HepG2 (cell line): ENCODE results near the gene NELL1. TPM values are rescaled to one million over a fixed set of nuclear protein-coding genes. Genes with fewer than 3 reads are reported as not detected.

Source experiments
- ATAC-seq: fragments of 200-7000 bp; cut with Tn5 transposase; 3 replicates; pipeline ENCODE4 v1.9.1; 2020; ENCODE audit warnings: mild to moderate bottlenecking, moderate library complexity
- BruUV-seq: library from RNA; stranded (reverse); fragments of 400-500 nt; replicated peaks from 2 replicates; lab custom pipeline; 2021; lab: Mats Ljungman, UMichigan
- CTCF ChIA-PET: fragments of 300-600 bp; formaldehyde crosslinking; extraction: SDS; loops from one replicate; lab custom pipeline; 2021; ENCODE audit warnings: low total read pairs, inconsistent platforms, low intra/inter-chr PET ratio; lab: Yijun Ruan, JAX
- POLR2A ChIA-PET: fragments of 350-600 bp; sonication (Branson Sonifier 250); formaldehyde crosslinking; loops from one replicate; lab custom pipeline; 2020; ENCODE audit warnings: antibody characterized with exemption, inconsistent platforms; lab: Yijun Ruan, JAX
- DNase-seq: peaks from one replicate; pipeline ENCODE4 v3.0.0-alpha.2; 2015; ENCODE audit warnings: low spot score
- FAIRE-seq: peaks from 3 replicates; lab custom pipeline; 2011; peaks lifted over from hg19 to GRCh38; lab: Jason Lieb, UNC
- H2AFZ ChIP-seq: one replicate; pipeline ENCODE4 v1.6.1; 2011; ENCODE audit warnings: low read length, inconsistent platforms
- H3K27ac ChIP-seq: fragments of 300-600 bp; 3 replicates; pipeline ENCODE4 v1.8.0; 2011; ENCODE audit warnings: mixed run types, mild to moderate bottlenecking, mixed read lengths, low read length, inconsistent platforms; ENCODE audit not compliant: insufficient read depth; ENCODE audit errors: extremely low read length
- H3K27me3 ChIP-seq, 2 experiments: fragments of 200-600 bp in 1 of 2; 2 replicates in 1 of 2; 3 replicates in 1 of 2; pipeline versions ENCODE4 v1.6.0 to v1.8.0; 2011; ENCODE audit warnings: low read length in 2 of 2, mild to moderate bottlenecking in 2 of 2, moderate library complexity in 2 of 2, inconsistent platforms in 1 of 2; ENCODE audit not compliant: insufficient read depth in 2 of 2, control insufficient read depth in 1 of 2
- H3K36me3 ChIP-seq, 2 experiments: fragments of 200-600 bp in 1 of 2; replicated peaks in 1 of 2; 2 replicates in 1 of 2; 3 replicates in 1 of 2; pipeline versions ENCODE4 v1.5.1 to v1.8.0; 2011; ENCODE audit warnings: low read length in 2 of 2, inconsistent platforms in 1 of 2; ENCODE audit not compliant: insufficient read depth in 2 of 2, control insufficient read depth in 1 of 2
- H3K4me1 ChIP-seq: 2 replicates; pipeline ENCODE4 v1.5.1; 2012; ENCODE audit warnings: low read length, inconsistent platforms; ENCODE audit not compliant: insufficient read depth
- H3K4me2 ChIP-seq: 2 replicates; pipeline ENCODE4 v1.6.0; 2011; ENCODE audit warnings: low read depth, low read length, inconsistent platforms
- H3K4me3 ChIP-seq, 3 experiments: fragments of 200-600 bp in 1 of 3; sonication (generic), shearing (Covaris generic) in 1 of 3; replicated peaks in 1 of 3; 2 replicates each; pipeline ENCODE4 v1.5.1; 2011 to 2016; ENCODE audit warnings: low read length in 3 of 3, inconsistent platforms in 2 of 3, low read depth in 2 of 3, mild to moderate bottlenecking in 2 of 3, control low read depth in 1 of 3, mixed read lengths in 1 of 3; ENCODE audit not compliant: insufficient read depth in 1 of 3
- H3K79me2 ChIP-seq: one replicate; pipeline ENCODE4 v1.6.1; 2011; ENCODE audit warnings: low read length, inconsistent platforms; ENCODE audit not compliant: insufficient read depth
- H3K9ac ChIP-seq: 2 replicates; pipeline ENCODE4 v1.6.0; 2011; ENCODE audit warnings: mild to moderate bottlenecking, low read depth, low read length, inconsistent platforms; ENCODE audit not compliant: insufficient read depth
- H3K9me3 ChIP-seq: 2 replicates; pipeline ENCODE4 v1.5.1; 2012; ENCODE audit warnings: mild to moderate bottlenecking, low read length
- H4K20me1 ChIP-seq: 2 replicates; pipeline ENCODE4 v1.6.0; 2011; ENCODE audit warnings: inconsistent platforms, mild to moderate bottlenecking, low read length, moderate library complexity; ENCODE audit not compliant: insufficient read depth
- DNMT3B ChIP-seq: conservative IDR thresholded peaks from 2 replicates; pipeline ENCODE4 v1.6.1; 2016; ENCODE audit warnings: missing biosample characterization, control low read depth
- FOXK2 ChIP-seq: fragments of 450-650 bp; IDR thresholded peaks from 2 replicates; pipeline ENCODE4 v1.6.1; 2016
- KAT8 ChIP-seq: IDR thresholded peaks from 2 replicates; pipeline ENCODE4 v1.6.1; 2016; ENCODE audit warnings: missing genetic modification reagents, missing compliant biosample characterization
- KDM4B ChIP-seq: sonication (generic); formaldehyde crosslinking; IDR thresholded peaks from 2 replicates; pipeline ENCODE4 v1.4.0; 2020; ENCODE audit warnings: missing genetic modification reagents
- MTA3 ChIP-seq: sonication (generic); formaldehyde crosslinking; IDR thresholded peaks from 2 replicates; pipeline ENCODE4 v1.4.0; 2020; ENCODE audit warnings: missing genetic modification reagents
- NCOA2 ChIP-seq: sonication (generic); formaldehyde crosslinking; IDR thresholded peaks from 2 replicates; pipeline ENCODE4 v1.8.0; 2022; ENCODE audit warnings: inconsistent platforms
- NKX3-1 ChIP-seq: sonication (generic); formaldehyde crosslinking; IDR thresholded peaks from 2 replicates; pipeline ENCODE4 v1.5.0; 2020; ENCODE audit warnings: missing genetic modification reagents
- SRSF4 ChIP-seq: fragments of 200-400 bp; formaldehyde crosslinking; IDR thresholded peaks from one replicate; pipeline ENCODE4 v1.6.1; 2018; ENCODE audit warnings: mild to moderate bottlenecking, low read depth, low read length, moderate library complexity; ENCODE audit not compliant: poor library complexity, severe bottlenecking
- THAP9 ChIP-seq: sonication (generic); formaldehyde crosslinking; IDR thresholded peaks from 2 replicates; pipeline ENCODE4; 2020; ENCODE audit warnings: missing genetic modification reagents, mild to moderate bottlenecking, borderline replicate concordance
- YEATS4 ChIP-seq: sonication (generic); formaldehyde crosslinking; IDR thresholded peaks from 2 replicates; pipeline ENCODE4 v1.4.0; 2020; ENCODE audit warnings: missing genetic modification reagents, borderline replicate concordance
- ZNF121 ChIP-seq: sonication (generic); formaldehyde crosslinking; IDR thresholded peaks from 2 replicates; pipeline ENCODE4 v1.5.0; 2020; ENCODE audit warnings: mild to moderate bottlenecking, missing genetic modification reagents
- ZNF180 ChIP-seq: sonication (generic); formaldehyde crosslinking; IDR thresholded peaks from 2 replicates; pipeline ENCODE4 v1.4.0; 2020; ENCODE audit warnings: low read depth, missing genetic modification reagents, borderline replicate concordance
- WGBS: methylation state at CpG from one replicate; pipeline ENCODE4 v1.1.6; 2017; ENCODE audit warnings: low lambda C conversion rate; 5-methylcytosine and 5-hydroxymethylcytosine counted together
- in situ Hi-C: cut with HindIII; loops from 2 replicates; pipeline ENCODE4 v1.10.0; 2017; ENCODE audit warnings: low pct_unique_long_range_greater_than_20kb; ENCODE audit not compliant: extremely low pct_ligation_motif_present
- intact Hi-C: fragments of 100-400 bp; cut with micrococcal nuclease; formaldehyde crosslinking; loops from one replicate; pipeline ENCODE4 v1.10.0; 2022; ENCODE audit not compliant: unreplicated experiment
- polyA plus RNA-seq, 8 experiments: library from polyadenylated mRNA; depleted of rRNA in 3 of 8; stranded (reverse) in 7 of 8; unstranded in 1 of 8; fragments of >200 nt; fragmentation: Illumina TruSeq in 4 of 8; extraction: Trizol in 4 of 8; gene quantifications; 2 replicates each; pipeline versions ENCODE4 v1.2.1 to v1.2.3, GENCODE V29; 2011 to 2016; ENCODE audit warnings: low read depth in 4 of 8, missing spikeins in 1 of 8, mixed read lengths in 1 of 8; ENCODE audit not compliant: insufficient read depth in 1 of 8
- total RNA-seq, 5 experiments: library from RNA; depleted of rRNA; stranded (reverse); fragments of >200 nt; fragmentation: Illumina TruSeq; extraction: Trizol; gene quantifications; 2 replicates each; pipeline ENCODE4 v1.2.3, GENCODE V29; 2016; ENCODE audit warnings: low read depth in 1 of 5

NELL1 gene
- total and polyA plus RNA-seq, 2 of the 13 experiments (the other 11 are each of a cell fraction or from before 2014, with no cell fraction given) = not detected

GRCh38 chr11:20621679-20622078 is 47.7 kb upstream of the NELL1 start:
- H3K27ac ChIP-seq = no peak overlapping the region
- CTCF ChIA-PET = no interaction called here
- no peak for TF ChIP-seq NKX3-1 (CRISPR knock-in tag)
- TF ChIP-seq ZNF180 = no peak
- no peak for TF ChIP-seq YEATS4
- TF ChIP-seq MTA3 (CRISPR knock-in tag) = no peak
- TF ChIP-seq SRSF4 = no peak
- TF ChIP-seq FOXK2 = no peak
- TF ChIP-seq NCOA2 (CRISPR knock-in tag) = no peak
- no peak for TF ChIP-seq KAT8 (CRISPR knock-in tag)
- TF ChIP-seq ZNF121 (CRISPR knock-in tag) = no peak
- no peak for TF ChIP-seq THAP9 (CRISPR knock-in tag)
- TF ChIP-seq DNMT3B (CRISPR knock-in tag) = no peak
- no peak for TF ChIP-seq KDM4B (CRISPR knock-in tag)
- no peaks in the 10 kb centered on the region for H4K20me1 ChIP-seq
- H3K9ac ChIP-seq = no peak overlapping the region
- no peak overlapping the region for H2AFZ ChIP-seq
- no peaks in the 10 kb centered on the region for H3K4me1 ChIP-seq
- ATAC-seq = no peak
- no peak for DNase-seq
- H3K4me2 ChIP-seq = no peak overlapping the region
- H3K9me3 ChIP-seq = no peaks in the 10 kb centered on the region
- no TSS peak for BruUV-seq
- in situ Hi-C loops (loop anchor here (25.0 kb wide), 1 partner anchor 484 kb away; no protein-coding TSS in a partner anchor), intact Hi-C loops (no loop called here)
- H3K36me3 ChIP-seq = no peaks in the 10 kb centered on the region
- POLR2A ChIA-PET = no interaction called here
- no peaks in the 10 kb centered on the region for H3K79me2 ChIP-seq
- H3K27me3 ChIP-seq = peaks cover 0 to 12% of the 10 kb centered on the region in 2 experiments; a peak in 2 of 5 replicates
- 0% methylated on average over 1 of the region's 6 CpGs for WGBS
- H3K4me3 ChIP-seq = no peak overlapping the region
- no peak for FAIRE-seq
